Measurements from ENCODE around the gene NDUFC2.

Gene NDUFC2

GRCh38 chr11:78025378-78025777 is 54.3 kb downstream of the NDUFC2 start:
- DNase-seq = no peak

- no peak for DNase-seq
These were observed 56.2 kb downstream of the NDUFC2 start for GRCh38 chr11:78023426-78023825.

GRCh38 chr11:78022397-78023396 is 57.0 kb downstream of the NDUFC2 start, which contains the start of gene KCTD14:
TSS of gene KCTD14 (minus strand) at chr11:78023276. CDS start at chr11:78023249, 27 bp downstream.
- no peak for DNase-seq

- DNase-seq = no peak
These were observed 58.1 kb downstream of the NDUFC2 start for GRCh38 chr11:78021611-78022010.

GRCh38 chr11:78020246-78020645 is 59.4 kb downstream of the NDUFC2 start:
- no peak for DNase-seq

- no peak for DNase-seq
These were observed 59.9 kb downstream of the NDUFC2 start for GRCh38 chr11:78019808-78020207.
